ENCODE measurements around the gene PUM1.

GRCh38 chr1:30929135-30929889 is 136.2 kb downstream of the PUM1 start:
- TF ChIP-seq CTCF (IDR thresholded peaks at IDR 0.05), result peak; percentile 58 to 67 (median 63)
- no peak for TF ChIP-seq POLR2A (IDR thresholded peaks at IDR 0.05)

Measured in right lobe of liver (tissue), 4 donors.